GM23338 (cell line): ENCODE measurements around the gene PIK3C2G. TPM values are rescaled to one million over a fixed set of nuclear protein-coding genes. Genes with fewer than 3 reads are reported as not detected.

Experiments
- ATAC-seq: fragments of 200-7000 bp; cut with Tn5 transposase; 3 replicates; pipeline ENCODE4 v1.9.1; 2020
- DNase-seq: peaks from one replicate; pipeline ENCODE4 v3.0.0-alpha.2; 2015; ENCODE audit warnings: low spot score
- H2AFZ ChIP-seq: fragments of 200-600 bp; sonication (generic); 2 replicates; pipeline ENCODE4 v1.8.0; 2016; ENCODE audit warnings: antibody characterized with exemption, mild to moderate bottlenecking, moderate library complexity
- H3F3A ChIP-seq: fragments of 200-600 bp; sonication (generic); replicated peaks from 2 replicates; pipeline ENCODE4 v1.8.0; 2017; ENCODE audit warnings: antibody characterized with exemption, mixed run types, low read depth
- H3K27ac ChIP-seq: fragments of 200-600 bp; sonication (generic); 2 replicates; pipeline ENCODE4 v1.6.1; 2016; ENCODE audit warnings: low read depth
- H3K27me3 ChIP-seq: fragments of 200-600 bp; sonication (generic); 2 replicates; pipeline ENCODE4 v1.8.0; 2016; ENCODE audit warnings: mild to moderate bottlenecking, mixed run types, moderate library complexity; ENCODE audit not compliant: insufficient read depth
- H3K36me3 ChIP-seq: fragments of 200-600 bp; sonication (generic); 2 replicates; pipeline ENCODE4 v1.8.0; 2016; ENCODE audit warnings: mild to moderate bottlenecking; ENCODE audit not compliant: insufficient read depth
- H3K4me1 ChIP-seq: fragments of 200-600 bp; sonication (generic); 2 replicates; pipeline ENCODE4 v1.8.0; 2016; ENCODE audit warnings: mild to moderate bottlenecking, moderate library complexity; ENCODE audit not compliant: insufficient read depth
- H3K4me2 ChIP-seq: fragments of 200-600 bp; sonication (generic); 2 replicates; pipeline ENCODE4 v1.7.1; 2017; ENCODE audit warnings: mixed run types
- H3K4me3 ChIP-seq: fragments of 200-600 bp; sonication (generic); 2 replicates; pipeline ENCODE4 v1.6.1; 2016; ENCODE audit warnings: mixed run types
- H3K79me2 ChIP-seq: fragments of 200-600 bp; sonication (generic); replicated peaks from 2 replicates; pipeline ENCODE4 v1.8.0; 2017; ENCODE audit warnings: mild to moderate bottlenecking; ENCODE audit not compliant: insufficient read depth
- H3K9me2 ChIP-seq: fragments of 200-600 bp; sonication (generic); 2 replicates; pipeline ENCODE4 v1.8.0; 2017; ENCODE audit not compliant: insufficient read depth
- H4K20me1 ChIP-seq: fragments of 200-600 bp; sonication (generic); replicated peaks from 2 replicates; pipeline ENCODE4 v1.8.0; 2017; ENCODE audit warnings: mild to moderate bottlenecking; ENCODE audit not compliant: insufficient read depth
- H3K27ac Mint-ChIP-seq: 2 replicates; pipeline ENCODE4 v1.8.0; 2020; ENCODE audit warnings: inconsistent platforms, mild to moderate bottlenecking, moderate library complexity, mixed read lengths
- H3K27me3 Mint-ChIP-seq: 3 replicates; pipeline ENCODE4 v1.8.0; 2022; ENCODE audit warnings: low read depth, mild to moderate bottlenecking, moderate library complexity, mixed read lengths, inconsistent platforms; ENCODE audit not compliant: insufficient read depth, poor library complexity
- H3K36me3 Mint-ChIP-seq: 3 replicates; pipeline ENCODE4 v1.8.0; 2021; ENCODE audit warnings: low read depth, mild to moderate bottlenecking, inconsistent platforms, moderate library complexity, mixed read lengths
- H3K4me1 Mint-ChIP-seq: 3 replicates; pipeline ENCODE4 v1.8.0; 2020; ENCODE audit warnings: mild to moderate bottlenecking, inconsistent platforms, mixed read lengths
- H3K4me3 Mint-ChIP-seq: 3 replicates; pipeline ENCODE4 v1.8.0; 2021; ENCODE audit warnings: moderate library complexity, mild to moderate bottlenecking, inconsistent platforms, mixed read lengths
- H3K9me3 Mint-ChIP-seq: 3 replicates; pipeline ENCODE4 v1.8.0; 2020; ENCODE audit warnings: moderate library complexity, mild to moderate bottlenecking, inconsistent platforms, mixed read lengths
- CREB1 ChIP-seq: fragments of 250-450 bp; sonication (Bioruptor Pico); IDR thresholded peaks from 2 replicates; pipeline ENCODE4 v1.5.0; 2020; ENCODE audit warnings: low read depth, mild to moderate bottlenecking, moderate library complexity
- CTCF ChIP-seq, 2 experiments: fragments of 200-600 bp in 1 of 2; sonication (generic) in 1 of 2; conservative IDR thresholded peaks; 2 replicates each; pipeline versions ENCODE4 v1.5.1 to v1.6.1; 2016 to 2017; ENCODE audit warnings: antibody characterized with exemption in 2 of 2, low read depth in 2 of 2, mild to moderate bottlenecking in 2 of 2, moderate library complexity in 1 of 2
- ETS1 ChIP-seq: IDR thresholded peaks from 2 replicates; pipeline ENCODE4 v1.6.1; 2016; ENCODE audit warnings: antibody characterized with exemption
- EZH2 ChIP-seq: fragments of 200-600 bp; sonication (generic); IDR thresholded peaks from one replicate; pipeline ENCODE4 v1.8.0; 2017; ENCODE audit warnings: antibody characterized with exemption, mild to moderate bottlenecking, low read depth; ENCODE audit not compliant: unreplicated experiment
- EZH2phosphoT487 ChIP-seq: fragments of 200-600 bp; sonication (generic); IDR thresholded peaks from one replicate; pipeline ENCODE4 v1.8.1; 2018; ENCODE audit warnings: antibody characterized with exemption; ENCODE audit not compliant: unreplicated experiment
- JUNB ChIP-seq: IDR thresholded peaks from one replicate; pipeline ENCODE4 v1.6.1; 2016; ENCODE audit warnings: antibody characterized with exemption; ENCODE audit not compliant: unreplicated experiment
- NANOG ChIP-seq: IDR thresholded peaks from 2 replicates; pipeline ENCODE4 v1.6.1; 2016; ENCODE audit warnings: antibody characterized with exemption, borderline replicate concordance
- POLR2AphosphoS5 ChIP-seq: IDR thresholded peaks from 2 replicates; pipeline ENCODE4 v1.6.1; 2016; ENCODE audit warnings: antibody characterized with exemption, low read depth
- REST ChIP-seq: IDR thresholded peaks from one replicate; pipeline ENCODE4 v1.6.1; 2018; ENCODE audit warnings: antibody characterized with exemption; ENCODE audit not compliant: unreplicated experiment
- STAT1 ChIP-seq: IDR thresholded peaks from one replicate; pipeline ENCODE4 v1.6.1; 2016; ENCODE audit warnings: antibody characterized with exemption; ENCODE audit not compliant: unreplicated experiment
- ZNF114 ChIP-seq: fragments of 250-450 bp; sonication (Bioruptor Pico); IDR thresholded peaks from 2 replicates; pipeline ENCODE4 v1.5.0; 2020; ENCODE audit warnings: mild to moderate bottlenecking, moderate library complexity
- ZNF331 ChIP-seq: fragments of 250-450 bp; sonication (Bioruptor Pico); IDR thresholded peaks from 2 replicates; pipeline ENCODE4 v1.5.0; 2020; ENCODE audit warnings: low read depth, mild to moderate bottlenecking, moderate library complexity
- ZNF462 ChIP-seq: fragments of 250-450 bp; sonication (Bioruptor Pico); IDR thresholded peaks from 2 replicates; pipeline ENCODE4 v1.5.0; 2020; ENCODE audit warnings: mild to moderate bottlenecking, moderate library complexity
- polyA plus RNA-seq: library from polyadenylated mRNA; unstranded; fragments of >200 nt; fragmentation: Nextera tagmentation; extraction: Ambion mirVana; gene quantifications from 2 replicates; pipeline ENCODE4 v1.2.1, GENCODE V29; 2016
- total RNA-seq: library from RNA; depleted of rRNA; stranded (reverse); fragments of >200 nt; shearing (Covaris generic); gene quantifications from 2 replicates; pipeline ENCODE4 v1.2.3, GENCODE V29; 2014

The PIK3C2G gene
- total and polyA plus RNA-seq, 2 experiments from 2014 or later: not detected

GRCh38 chr12:18651525-18651924 is 390.2 kb downstream of the PIK3C2G start:
- Histone ChIP-seq H3K36me3 (no peaks in the 10 kb centered on the region), H3K27me3 (no peaks in the 10 kb centered on the region), H3K27ac (no peak overlapping the region), H3K4me2 (no peak overlapping the region), H3F3A (no peaks in the 10 kb centered on the region), H3K9me2 (no peaks in the 10 kb centered on the region), H3K4me3 (no peak overlapping the region), H3K79me2 (no peaks in the 10 kb centered on the region), H4K20me1 (no peaks in the 10 kb centered on the region), H2AFZ (no peak overlapping the region), H3K4me1 (no peaks in the 10 kb centered on the region)
- Mint-ChIP-seq H3K27ac (no peak overlapping the region), H3K4me1 (no peaks in the 10 kb centered on the region), H3K27me3 (peaks cover 2% of the 10 kb centered on the region), H3K9me3 (no peaks in the 10 kb centered on the region), H3K36me3 (no peaks in the 10 kb centered on the region), H3K4me3 (no peak overlapping the region)
- TF ChIP-seq ZNF114 (CRISPR knock-in tag): no peak
- TF ChIP-seq JUNB: no peak
- TF ChIP-seq POLR2AphosphoS5: no peak
- no peak for TF ChIP-seq ZNF331
- TF ChIP-seq ZNF462: no peak
- no peak for TF ChIP-seq NANOG
- TF ChIP-seq EZH2: no peak
- no peak for TF ChIP-seq EZH2phosphoT487
- no peak for TF ChIP-seq STAT1
- TF ChIP-seq REST: no peak
- no peak for TF ChIP-seq CTCF (conservative IDR thresholded peaks at IDR 0.05; ENCODE audit: low read depth in 2 of 2)
- no peak for TF ChIP-seq ETS1
- no peak for TF ChIP-seq CREB1 (CRISPR knock-in tag)
- DNase-seq: no peak
- ATAC-seq: no peak
